Epithelial cell of prostate (primary cell): ENCODE results near the gene ARHGAP28.

Experiments
- DNase-seq: peaks from one replicate; pipeline ENCODE4 v3.0.0-alpha.2; 2011; ENCODE audit warnings: low read depth, low spot score
- H3K27ac ChIP-seq: fragments of 450-650 bp; 2 replicates; pipeline ENCODE4 v1.5.1; 2017; ENCODE audit warnings: mild to moderate bottlenecking

The ARHGAP28 gene

DNA sequence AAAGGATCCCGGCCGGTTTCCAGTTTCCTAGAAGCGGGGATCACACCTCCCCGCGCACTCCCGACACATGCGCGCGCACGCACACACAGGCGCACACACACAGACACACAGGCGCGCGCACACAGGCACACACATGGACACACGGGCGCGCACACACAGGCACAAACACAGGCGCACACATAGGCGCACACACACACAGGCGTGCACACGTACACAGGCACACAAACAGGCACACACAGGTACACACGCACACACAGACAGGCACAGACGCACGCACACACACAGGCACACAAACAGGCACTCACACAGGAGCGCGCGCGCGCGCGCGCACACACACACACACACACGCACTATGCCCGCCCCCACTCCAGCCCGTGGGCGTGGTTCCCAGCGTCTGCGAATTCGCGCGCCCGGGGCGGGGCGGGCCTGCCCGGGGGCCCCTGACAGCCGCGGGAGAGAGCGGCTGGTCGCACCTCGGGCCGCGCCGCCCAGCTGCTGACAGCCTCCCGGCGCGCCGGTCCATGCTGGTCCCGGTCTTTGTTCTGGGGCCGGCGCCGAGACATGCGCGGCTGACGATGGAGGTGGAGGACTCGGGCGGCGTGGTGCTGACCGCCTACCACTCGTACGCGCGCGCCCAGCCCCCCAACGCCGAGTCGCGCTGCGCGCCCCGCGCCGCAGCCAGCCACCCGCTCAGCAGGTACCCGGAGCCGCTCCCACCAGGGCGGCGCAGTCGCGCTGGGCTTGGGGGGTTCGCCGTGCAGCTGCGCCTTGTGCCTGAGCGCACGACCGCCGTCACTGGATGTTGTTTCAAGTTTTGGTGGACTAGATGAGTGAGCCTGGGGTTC lies at the start of gene ARHGAP28:
Gene ARHGAP28 (plus strand): TSS at position 470 of the 845 bp plus-strand sequence. CDS start 106 bp downstream, at position 576.
- no peak within 1 kb of the TSS for H3K27ac ChIP-seq
- no peak for DNase-seq

DNA sequence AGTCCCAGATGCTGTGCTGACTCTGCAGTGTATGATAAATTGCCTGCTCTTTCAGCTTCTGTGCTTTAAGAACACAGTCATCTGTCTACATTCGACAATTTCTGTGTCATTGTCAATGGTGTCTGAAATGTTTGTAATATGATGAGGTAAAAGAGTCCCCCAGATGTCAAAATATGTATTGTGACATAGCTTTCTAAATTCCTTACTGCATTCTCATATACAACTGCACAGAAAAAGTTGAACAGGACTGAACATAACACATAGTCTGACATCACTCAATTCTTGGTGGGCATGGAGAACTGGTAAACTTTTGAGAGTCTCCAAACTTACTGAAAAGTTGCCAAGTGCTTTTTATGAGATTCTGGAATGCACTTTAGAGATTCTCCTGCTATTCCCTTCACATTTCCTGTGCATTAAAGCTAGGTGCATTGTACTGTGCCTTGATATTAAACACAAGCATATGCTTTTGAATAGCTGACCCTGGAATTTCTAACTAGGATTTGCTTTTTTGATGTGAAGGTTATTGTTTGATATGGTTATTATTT lies 48.1 kb upstream of the ARHGAP28 start:
- H3K27ac ChIP-seq, result no peak overlapping the region
- no peak for DNase-seq

- no peak overlapping the region for H3K27ac ChIP-seq
- no peak for DNase-seq
These were observed 46.9 kb upstream of the ARHGAP28 start for GRCh38 chr18:6682437-6683111.

DNA sequence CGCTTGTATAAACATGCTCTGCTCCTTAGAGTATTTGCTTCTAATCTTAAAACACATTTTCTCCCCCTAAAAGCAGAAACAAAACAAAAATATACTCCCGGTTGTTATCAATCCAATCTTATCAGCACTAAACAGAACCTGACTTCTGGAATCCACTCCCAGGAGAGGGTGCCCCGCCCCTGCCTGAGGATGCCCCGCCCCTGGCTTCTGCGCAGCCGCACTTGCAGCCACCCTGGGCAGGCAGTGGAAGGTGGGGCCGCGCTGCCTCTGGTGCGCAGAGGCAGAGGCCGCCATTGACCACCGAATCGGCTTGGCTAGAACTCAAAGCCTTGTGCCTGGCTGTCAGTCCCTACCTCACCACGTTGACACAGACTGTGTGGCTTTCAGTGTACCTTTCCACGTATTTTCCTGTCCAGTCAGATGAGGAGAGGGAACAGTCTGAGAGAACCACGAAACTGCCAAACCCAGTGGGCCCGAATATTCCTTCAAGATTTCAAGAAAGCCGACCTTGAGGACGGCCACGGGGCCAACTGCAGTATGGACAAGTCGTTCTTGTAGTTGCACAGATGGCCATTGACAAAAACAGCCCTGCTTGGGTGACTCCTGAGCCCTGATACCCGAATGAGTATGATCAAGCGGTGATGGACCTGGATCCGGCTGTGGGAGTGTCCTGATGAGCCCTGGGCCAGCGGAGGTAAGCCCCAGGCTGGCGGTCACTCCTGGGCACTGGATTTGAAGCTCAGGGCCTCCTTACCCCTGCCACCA lies 46.2 kb upstream of the ARHGAP28 start:
- no peak overlapping the region for H3K27ac ChIP-seq
- no peak for DNase-seq

DNA sequence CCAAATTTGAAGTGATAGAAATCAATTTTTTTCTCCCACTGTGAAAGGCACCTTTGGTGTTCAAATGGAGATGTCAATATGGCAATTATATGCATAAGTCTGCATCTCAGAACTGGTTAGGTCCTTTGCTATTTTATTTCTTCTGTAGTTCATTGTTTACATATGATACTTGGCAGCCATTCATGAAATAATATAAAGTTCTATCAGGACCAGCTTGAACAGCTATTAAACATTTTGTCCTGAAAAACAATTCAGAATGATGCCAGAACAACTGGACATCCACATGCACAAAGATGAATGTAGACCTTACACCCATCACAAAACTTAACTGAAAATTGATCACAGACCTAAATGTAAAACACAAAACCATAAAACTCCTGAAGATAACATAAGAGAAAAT lies 41.8 kb upstream of the ARHGAP28 start:
- DNase-seq, result no peak
- no peak overlapping the region for H3K27ac ChIP-seq

- no peak for DNase-seq
- no peak overlapping the region for H3K27ac ChIP-seq
These were observed 20.6 kb upstream of the ARHGAP28 start for GRCh38 chr18:6708890-6709289.

DNA sequence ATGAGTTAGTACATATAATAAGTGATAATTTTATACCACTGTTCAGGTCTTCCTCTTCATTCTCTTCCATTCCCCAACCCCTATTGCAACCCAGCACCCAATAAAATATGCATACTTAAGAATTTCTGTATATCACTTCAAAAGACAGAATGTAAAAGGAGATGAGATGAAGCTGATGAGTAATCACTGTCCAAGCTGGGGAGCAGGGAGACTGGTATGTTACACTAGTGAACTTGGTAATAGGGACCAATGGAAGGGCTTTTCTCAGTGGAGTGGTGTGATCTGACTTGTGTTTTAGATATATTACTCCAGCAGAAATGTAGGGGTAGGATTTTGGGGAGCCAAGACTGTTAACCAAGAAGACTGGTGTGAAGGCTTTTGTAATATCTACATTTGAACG lies 18.0 kb upstream of the ARHGAP28 start:
- no peak overlapping the region for H3K27ac ChIP-seq
- no peak for DNase-seq

DNA sequence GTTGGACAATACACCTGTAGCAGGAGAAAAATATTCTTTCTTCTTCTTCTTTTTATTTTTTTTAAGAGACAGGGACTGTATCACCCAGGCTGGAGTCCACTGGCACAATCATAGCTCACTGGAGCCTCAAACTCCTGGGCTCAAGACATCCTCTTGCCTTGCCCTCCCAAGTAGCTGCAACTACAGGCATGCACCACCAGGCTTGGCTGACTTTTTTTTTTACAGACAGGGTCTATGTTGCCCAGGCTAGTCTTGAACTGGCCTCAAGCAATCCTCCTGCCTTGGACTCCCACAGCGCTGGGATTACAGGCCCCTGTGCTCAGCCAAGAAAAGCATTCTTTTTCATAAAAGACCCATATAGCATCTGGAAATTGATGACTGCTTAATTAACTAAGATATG lies 17.1 kb upstream of the ARHGAP28 start:
- H3K27ac ChIP-seq, result no peak overlapping the region
- no peak for DNase-seq

DNA sequence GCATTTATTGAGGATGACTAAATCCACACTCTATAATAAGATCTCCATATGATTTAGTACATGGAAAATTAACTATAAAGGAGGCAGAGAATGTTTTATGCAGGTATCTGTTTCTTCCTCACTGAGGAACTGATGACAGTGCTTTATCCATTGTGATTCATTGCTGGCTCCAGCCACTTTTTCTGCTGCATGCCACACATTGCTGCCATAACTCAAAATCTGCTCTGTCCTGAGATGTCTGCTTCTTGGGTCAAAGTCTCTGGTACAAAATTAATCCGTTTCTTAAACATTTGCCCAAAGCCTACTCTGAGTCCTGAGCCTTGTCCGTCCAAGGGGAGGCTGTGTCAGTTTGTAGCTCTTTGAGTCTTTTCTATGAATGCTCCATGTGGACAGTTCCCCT lies 15.5 kb upstream of the ARHGAP28 start:
- H3K27ac ChIP-seq, result no peak overlapping the region
- DNase-seq, result no peak

DNA sequence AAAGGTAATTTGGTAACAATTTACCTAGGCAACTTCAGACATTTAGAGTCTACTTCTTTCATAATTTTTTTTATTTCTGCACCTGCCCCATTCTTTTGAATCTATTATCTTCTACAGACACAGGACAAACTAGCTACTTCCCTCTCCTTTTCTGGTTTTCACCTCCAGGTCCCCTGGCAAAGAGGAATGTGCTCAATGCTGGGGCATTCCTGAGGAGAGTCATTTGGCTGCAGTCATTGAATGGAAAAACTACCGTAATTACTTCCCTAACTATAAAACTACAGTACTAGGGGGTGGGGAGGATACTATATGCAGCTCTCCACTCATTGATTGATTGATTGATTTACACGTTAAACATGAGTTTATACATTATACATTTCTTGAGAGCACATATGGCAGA lies 11.2 kb upstream of the ARHGAP28 start:
- H3K27ac ChIP-seq, result no peak overlapping the region
- no peak for DNase-seq

DNA sequence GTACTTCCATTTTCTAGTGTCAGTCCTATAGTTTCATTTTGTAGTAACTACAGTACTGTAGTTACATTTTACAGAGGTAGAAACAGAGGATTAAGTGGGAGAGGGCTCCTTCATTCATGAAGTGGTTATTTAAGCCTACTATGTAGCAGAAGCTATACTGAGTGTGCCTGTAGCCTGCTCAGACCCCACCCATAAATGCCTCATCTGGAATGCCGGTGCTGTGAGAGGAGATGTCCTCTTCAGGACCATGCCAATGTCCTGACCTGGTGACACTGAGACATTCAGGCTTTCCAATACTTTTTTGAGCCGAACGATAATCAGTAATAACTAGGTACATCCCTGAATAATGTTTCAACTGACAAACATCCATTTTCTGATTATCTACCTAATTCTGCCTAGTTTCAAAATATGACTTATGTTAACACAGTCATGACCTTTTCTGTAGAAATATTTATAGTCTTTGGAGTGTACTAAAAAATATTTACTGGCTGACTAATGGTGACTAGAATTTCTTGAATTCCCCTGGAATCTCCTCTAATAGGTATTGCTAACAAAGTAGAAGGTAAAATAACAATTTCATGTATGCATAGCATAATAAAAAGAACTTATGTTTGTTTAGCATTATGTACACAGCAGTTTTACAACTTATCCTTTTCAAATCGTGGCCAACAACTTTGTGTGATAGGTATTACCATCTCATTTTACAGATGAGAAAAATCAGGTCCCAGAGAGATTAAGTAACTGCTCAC lies 10.2 kb upstream of the ARHGAP28 start:
- no peak overlapping the region for H3K27ac ChIP-seq
- DNase-seq, result no peak

- no peak for DNase-seq
- no peak overlapping the region for H3K27ac ChIP-seq
These were observed 9.4 kb upstream of the ARHGAP28 start for GRCh38 chr18:6719910-6720683.

GRCh38 chr18:6721755-6722154 lies 7.8 kb upstream of the ARHGAP28 start:
- no peak for DNase-seq
- H3K27ac ChIP-seq, result no peak overlapping the region

- H3K27ac ChIP-seq, result no peak overlapping the region
- no peak for DNase-seq
These were observed 6.8 kb upstream of the ARHGAP28 start for GRCh38 chr18:6722690-6723089.

DNA sequence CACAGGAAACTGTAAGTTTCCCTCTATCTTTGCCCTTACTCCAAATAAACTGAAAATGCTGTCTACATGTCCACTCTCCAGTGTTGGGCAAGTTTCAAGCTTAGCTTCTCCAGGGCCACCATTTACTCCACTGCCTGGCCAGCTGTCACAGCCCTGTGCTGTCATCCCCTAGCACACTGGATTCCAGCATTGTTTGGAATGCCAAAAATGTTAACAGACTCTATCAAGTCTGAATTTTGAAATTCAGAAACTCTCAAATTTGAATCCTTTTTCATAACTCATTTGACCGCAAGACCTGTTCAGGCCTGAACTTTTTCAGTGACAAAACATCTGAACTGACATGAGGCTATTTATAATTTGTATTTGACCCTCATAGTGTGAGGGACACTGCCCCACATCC lies 5.2 kb upstream of the ARHGAP28 start:
- no peak for DNase-seq

DNA sequence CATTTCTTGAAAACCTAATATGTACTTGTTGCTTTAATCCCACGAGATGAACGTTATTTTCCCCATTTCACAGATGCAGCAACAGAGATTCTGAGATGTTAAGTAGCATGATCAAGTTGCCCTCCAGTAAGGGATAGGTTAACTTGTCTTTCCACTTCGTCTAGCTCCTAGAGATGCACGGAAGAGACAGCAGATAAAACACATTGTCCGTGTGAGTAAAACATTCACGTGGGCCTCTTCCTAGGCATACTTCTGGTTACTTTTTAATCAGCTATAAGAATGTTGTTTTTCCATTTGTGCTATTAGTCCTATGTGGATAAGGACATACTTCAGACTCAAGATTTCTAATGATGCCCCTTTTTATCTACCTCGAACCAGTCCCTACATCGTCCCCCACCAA lies 1.2 kb upstream of the ARHGAP28 start:
- DNase-seq, result no peak
- no peak overlapping the region for H3K27ac ChIP-seq

More for the DNA sequence above, 5.2 kb upstream of the ARHGAP28 start:
- no peak overlapping the region for H3K27ac ChIP-seq

DNA sequence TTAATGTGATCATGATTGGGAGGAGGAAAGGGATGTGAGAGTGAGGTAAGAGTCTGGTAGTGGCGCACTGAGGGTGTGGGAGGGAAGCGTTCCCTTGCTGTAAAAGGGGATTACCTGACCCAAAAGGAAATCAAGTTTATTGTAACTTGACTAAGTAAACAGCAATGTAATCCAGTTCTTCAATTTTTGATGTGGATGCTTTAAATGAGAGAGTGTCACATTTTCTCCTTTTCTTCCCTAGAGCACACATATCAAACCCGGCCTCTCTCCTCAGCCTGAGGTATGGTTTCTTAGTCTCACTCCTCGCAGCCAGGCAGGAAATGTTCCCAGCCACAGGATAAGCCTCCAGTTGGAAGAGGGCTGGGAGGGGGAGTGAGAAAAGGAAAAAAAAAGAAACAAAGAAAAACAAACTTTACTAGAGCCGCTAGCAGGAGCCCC lies 688 bp upstream of the ARHGAP28 start:
- no peak for DNase-seq
- no peak overlapping the region for H3K27ac ChIP-seq

DNA sequence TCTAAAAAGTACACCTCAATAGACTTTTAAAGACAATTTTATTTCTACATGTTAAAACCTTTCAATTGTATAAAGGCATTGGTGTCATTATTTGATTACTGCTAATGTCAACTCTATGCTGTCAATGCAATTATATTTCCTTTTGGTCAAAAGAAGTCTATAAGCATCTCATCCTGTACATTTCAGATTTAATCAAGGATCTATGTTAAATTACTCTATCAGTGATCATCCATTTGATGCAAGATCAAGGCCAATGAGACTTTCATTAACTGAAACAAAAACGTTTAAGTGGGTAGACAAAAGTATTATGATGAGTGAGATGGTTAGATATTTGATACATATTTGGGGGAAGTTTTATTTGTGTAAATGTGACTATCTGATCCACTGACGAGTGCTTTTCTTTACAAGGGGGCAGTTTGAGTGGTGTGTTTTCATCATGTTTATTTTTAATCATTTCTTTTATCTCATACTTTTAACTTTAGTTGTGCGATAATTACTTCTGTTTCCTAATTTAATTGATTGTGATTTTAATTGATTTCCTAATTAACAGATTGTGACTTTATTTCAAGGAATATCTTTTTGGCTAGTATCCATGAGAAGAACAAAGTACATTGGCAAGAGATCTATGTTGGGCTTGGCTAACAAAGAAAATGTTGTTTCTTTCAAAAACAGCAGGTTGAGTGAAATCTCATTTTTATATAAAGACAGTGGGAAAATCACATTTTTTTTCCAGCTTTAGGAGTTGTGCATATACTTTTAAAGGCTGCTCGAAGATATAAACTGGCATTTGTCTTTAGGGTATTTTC lies 1.1 kb downstream of the ARHGAP28 start:
- H3K27ac ChIP-seq, result no peak overlapping the region
- no peak for DNase-seq
